Measurements from ENCODE around the gene PTGS1.
A peak's percentile ranks its signal among the peaks of the same experiment; 100 is the strongest.
"Not testable (repeated sequence)": the region's sequence is repeated elsewhere in the genome, so short reads cannot be mapped to it uniquely, and the experiment has no call there.

PTGS1 gene

GRCh38 chr9:122347348-122348287 is 23.2 kb upstream of the PTGS1 start:
- DNase-seq, result no peak

GRCh38 chr9:122348288-122348777 is 22.5 kb upstream of the PTGS1 start:
- no peak for DNase-seq

DNA sequence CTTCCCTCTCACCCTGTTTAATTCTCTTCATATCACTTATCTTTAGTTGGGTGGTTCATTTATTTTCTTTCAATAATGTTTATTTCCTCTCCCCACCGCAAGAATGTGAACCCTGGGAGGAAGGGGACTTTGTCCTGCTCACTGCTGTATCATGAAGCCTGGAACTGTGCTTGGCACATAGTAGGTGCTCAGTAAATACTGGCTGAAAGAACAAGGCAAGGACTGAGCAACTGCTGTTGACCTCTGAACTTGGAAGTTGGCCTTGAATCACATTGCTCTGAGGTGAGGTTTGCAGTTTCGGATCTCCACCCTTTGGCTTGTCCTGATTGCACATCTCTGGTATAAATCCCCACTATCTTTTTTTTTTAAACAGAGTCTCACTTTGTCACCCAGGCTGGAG is 22.0 kb upstream of the PTGS1 start:
- DNase-seq, result no peak

DNA sequence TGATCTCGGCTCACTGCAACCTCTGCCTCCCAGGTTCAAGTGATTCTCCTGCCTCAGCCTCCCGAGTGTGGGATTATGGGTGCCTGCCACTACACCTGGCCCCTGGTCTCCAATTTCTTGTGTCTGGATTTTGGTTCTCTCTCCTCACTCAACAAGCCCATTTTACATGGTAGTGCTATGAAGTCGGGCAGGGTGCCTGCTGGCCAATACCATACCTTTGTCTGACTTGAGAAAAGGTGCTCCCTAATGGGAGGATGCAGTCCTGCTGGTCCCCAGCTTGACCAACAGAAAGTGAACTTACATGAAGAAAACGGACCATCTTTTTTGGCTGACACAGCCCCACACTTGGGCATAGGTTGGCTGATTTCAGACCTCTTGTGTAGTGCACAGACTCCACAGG is 21.6 kb upstream of the PTGS1 start:
- DNase-seq, result no peak

DNA sequence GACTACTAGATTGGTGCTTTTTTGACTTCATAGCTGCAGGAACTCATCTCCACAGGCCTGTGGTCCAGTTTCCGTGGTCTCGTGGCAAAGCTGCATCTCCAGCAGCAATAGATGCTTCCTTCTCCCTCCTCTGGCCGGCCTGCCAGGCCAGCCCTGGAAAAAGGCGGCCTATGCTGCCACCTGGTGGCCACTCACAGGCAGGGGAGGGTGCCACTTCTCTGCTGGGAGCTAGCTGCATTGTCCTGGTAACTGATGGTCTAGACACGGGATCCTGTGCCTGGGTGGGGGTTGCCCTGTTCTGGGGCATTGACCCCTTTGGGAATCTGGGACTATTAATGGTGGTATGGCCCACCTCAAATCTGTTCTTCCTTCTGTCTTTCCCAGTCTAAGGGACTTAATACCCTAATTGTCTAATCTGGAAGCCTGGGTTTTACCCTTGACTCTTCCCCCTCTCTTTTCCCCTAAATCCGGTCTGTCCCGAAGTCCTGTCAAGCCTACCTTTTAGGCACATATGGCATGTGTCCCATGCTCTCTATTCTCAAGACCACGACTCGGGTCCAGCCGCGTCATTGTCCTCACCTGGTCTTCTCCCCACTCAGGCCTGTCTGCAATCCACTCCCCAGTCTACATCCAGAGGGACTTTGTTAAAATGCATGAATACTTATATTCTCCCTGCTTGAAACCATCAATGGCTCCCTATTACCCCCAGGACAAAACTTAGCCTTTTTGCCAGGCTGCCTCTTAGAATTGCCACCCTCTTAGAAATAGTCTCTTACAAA is 20.1 kb upstream of the PTGS1 start:
- peak; percentile 91 for DNase-seq

GRCh38 chr9:122354536-122355199 is 16.2 kb upstream of the PTGS1 start:
- DNase-seq, result no peak

GRCh38 chr9:122355336-122355875 is 15.4 kb upstream of the PTGS1 start:
- no peak for DNase-seq

- DNase-seq, result no peak
Measured at GRCh38 chr9:122356627-122357026, 14.2 kb upstream of the PTGS1 start.

GRCh38 chr9:122360891-122361290 is 9.9 kb upstream of the PTGS1 start:
- no peak for DNase-seq

DNA sequence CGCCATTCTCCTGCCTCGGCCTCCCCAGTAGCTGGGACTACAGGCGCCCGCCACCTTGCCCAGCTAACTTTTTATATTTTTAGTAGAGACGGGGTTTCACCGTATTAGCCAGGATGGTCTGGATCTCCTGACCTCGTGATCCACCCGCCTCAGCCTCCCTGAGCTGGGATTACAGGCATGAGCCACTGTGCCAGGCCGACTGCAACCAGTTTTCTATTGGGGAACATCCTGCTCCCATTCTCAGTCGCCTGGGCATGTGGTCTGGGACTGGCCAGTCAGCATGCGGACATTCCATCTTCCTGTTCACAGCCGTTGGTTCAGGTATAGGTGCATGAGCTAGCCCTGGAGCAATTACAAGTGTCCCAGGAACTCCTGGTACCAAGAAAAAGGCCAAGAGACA is 7.7 kb upstream of the PTGS1 start:
- not testable (repeated sequence) for DNase-seq

DNA sequence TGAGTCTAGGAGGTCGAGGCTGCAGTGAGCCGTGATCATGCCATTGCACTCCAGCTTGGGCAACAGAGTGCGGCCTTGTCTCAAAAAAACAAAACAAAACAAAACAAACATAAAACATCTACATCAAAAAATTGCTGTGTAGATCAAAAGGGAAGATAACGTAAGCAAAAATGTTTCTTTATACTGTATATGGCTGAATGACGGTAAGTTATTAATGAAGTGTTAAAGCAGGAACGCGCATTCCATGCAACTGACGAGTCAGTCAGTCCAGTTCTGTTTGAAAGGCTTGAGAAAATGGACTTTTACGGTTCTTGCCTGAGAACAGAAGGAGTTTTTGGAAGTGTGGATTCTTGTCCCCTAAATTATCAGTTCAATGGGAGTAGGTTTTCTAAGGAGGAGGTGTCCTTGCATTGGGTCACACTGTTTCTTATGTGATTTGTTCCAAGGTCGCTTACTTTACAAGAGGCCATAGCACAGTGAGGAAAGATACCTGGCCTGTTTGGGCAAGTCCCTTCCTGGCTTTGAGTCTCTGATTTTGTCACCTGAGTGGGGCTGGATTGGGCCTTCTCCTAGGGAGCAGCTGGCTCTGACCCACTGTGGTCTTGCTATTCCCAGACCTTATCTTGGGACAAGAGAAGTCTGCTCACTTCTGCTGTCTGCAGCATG is 6.6 kb upstream of the PTGS1 start:
- DNase-seq, result no peak

- DNase-seq, result no peak
Measured at GRCh38 chr9:122364783-122365150, 6.1 kb upstream of the PTGS1 start.

- no peak for DNase-seq
Measured at GRCh38 chr9:122366074-122366660, 4.7 kb upstream of the PTGS1 start.

- DNase-seq, result no peak
Measured at GRCh38 chr9:122367065-122367464, 3.8 kb upstream of the PTGS1 start.

DNA sequence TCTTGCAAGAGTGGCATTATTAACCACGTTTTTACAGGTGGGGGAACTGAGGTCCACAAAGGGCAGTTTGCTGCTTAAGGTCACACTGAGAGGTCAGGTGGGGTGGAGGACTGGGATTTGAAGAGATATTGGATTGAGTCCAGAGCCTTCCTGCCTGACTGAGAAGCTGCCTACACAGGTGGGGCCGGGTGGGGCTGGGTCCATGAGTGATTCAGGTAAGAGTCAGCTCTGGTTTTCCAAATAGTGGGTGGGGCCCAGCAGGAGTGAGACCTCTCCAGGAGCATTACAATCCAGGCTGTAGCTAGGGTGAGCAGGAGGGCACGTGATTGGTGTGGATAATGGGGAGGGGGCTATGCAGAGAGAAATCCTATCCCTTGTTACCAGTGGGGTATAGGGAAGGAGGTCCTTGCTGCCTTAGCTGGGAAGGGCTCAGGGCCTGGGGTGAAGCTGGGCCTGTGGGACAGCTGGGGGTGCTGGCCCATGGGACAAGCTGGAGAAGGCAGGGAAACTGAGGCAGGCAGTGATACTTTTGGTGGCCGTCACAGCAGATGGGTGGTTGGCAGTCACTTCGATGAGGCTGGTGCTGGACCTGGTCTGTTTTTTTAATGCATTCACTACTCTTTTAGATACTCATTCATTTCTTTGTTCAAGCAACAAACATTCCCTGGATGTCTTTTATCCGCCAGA is 2.9 kb upstream of the PTGS1 start:
- DNase-seq, result no peak

GRCh38 chr9:122368642-122369041 is 2.2 kb upstream of the PTGS1 start:
- no peak for DNase-seq

DNA sequence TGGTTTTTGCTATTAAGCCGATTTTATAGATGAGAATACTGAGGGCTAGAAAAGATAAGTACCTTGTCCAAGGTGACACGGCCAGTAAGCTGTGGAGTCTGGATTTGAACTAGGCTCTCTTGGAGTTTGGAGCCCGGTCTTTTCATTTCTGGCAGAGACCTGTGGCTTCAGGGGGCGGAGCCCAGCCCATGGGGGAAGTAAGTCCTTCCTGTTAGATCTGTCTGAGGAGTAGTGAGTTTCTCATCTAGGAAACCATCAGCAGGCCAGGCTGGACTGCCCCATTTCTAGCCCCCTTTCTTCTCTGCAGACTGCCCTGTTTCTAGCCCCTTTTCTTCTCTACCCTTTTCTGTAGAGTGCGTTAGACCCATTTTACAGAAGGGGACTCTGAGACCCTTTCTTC is 521 bp upstream of the PTGS1 start:
- DNase-seq, result no peak

- no peak for DNase-seq
Measured at GRCh38 chr9:122371846-122372245, 1.0 kb downstream of the PTGS1 start.

- no peak for DNase-seq
Measured at GRCh38 chr9:122372856-122373845, 2.3 kb downstream of the PTGS1 start.

DNA sequence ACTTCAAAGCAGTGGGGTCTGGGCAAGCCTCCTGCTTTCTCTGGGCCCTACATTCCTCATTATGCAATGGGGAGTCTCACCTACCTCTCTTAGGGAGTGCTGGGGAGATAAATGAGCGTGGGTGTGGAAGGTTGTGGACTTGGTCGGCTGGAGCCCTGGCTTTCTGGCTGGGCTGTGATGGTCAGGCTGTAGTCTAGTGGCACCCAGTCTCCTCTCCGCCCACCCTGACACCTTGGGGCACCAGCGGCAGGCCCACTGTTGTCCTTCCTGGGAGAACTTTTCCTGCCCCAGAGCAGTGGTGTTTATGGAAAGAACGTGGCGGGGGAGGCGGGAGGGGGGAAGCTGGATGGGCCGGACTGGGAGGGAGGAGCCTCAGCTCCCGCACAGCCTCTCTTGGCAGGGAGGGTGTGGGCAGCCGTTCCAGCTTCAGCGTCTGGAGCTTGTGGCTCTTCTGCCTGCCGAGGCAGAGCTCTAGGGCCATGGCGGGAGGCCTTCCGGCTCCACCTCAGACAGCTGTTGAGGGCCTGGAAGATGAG is 4.1 kb downstream of the PTGS1 start:
- DNase-seq, result no peak

Measured in retina (tissue), 1 donor.